ENCODE data around the gene CGNL1.

DNA sequence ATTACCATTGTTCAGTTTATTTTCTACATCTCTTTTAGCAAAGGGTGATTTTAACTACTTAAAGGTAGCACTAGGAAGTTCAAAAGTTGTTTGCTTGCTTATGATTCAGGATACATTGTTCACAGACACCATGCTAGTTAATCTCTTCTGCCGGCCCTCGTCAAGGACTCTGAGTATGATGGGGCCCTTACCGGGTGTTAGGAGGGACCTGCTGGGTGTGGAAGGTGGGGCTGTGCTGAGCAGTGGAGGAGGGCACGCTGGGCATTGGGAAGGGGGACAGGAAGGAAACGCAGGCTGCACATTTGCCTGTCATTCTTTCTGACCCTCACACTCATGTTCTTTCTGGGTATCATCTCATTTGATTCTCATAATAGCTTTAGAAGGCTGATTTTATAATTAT, 150.3 kb downstream of the CGNL1 start:
- TF ChIP-seq, protein P1, sequence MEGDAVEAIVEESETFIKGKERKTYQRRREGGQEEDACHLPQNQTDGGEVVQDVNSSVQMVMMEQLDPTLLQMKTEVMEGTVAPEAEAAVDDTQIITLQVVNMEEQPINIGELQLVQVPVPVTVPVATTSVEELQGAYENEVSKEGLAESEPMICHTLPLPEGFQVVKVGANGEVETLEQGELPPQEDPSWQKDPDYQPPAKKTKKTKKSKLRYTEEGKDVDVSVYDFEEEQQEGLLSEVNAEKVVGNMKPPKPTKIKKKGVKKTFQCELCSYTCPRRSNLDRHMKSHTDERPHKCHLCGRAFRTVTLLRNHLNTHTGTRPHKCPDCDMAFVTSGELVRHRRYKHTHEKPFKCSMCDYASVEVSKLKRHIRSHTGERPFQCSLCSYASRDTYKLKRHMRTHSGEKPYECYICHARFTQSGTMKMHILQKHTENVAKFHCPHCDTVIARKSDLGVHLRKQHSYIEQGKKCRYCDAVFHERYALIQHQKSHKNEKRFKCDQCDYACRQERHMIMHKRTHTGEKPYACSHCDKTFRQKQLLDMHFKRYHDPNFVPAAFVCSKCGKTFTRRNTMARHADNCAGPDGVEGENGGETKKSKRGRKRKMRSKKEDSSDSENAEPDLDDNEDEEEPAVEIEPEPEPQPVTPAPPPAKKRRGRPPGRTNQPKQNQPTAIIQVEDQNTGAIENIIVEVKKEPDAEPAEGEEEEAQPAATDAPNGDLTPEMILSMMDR (IDR thresholded peaks at IDR 0.05; ENCODE audit: insufficient read depth, low read length) = no peak
- TF ChIP-seq POLR2AphosphoS5 (IDR thresholded peaks at IDR 0.05; ENCODE audit: low read depth) (no peak), GABPA (IDR thresholded peaks at IDR 0.05; ENCODE audit: low read depth) (no peak), SPI1 (IDR thresholded peaks at IDR 0.05; ENCODE audit: borderline replicate concordance, low read depth) (no peak)
- TF ChIP-seq, protein P2, sequence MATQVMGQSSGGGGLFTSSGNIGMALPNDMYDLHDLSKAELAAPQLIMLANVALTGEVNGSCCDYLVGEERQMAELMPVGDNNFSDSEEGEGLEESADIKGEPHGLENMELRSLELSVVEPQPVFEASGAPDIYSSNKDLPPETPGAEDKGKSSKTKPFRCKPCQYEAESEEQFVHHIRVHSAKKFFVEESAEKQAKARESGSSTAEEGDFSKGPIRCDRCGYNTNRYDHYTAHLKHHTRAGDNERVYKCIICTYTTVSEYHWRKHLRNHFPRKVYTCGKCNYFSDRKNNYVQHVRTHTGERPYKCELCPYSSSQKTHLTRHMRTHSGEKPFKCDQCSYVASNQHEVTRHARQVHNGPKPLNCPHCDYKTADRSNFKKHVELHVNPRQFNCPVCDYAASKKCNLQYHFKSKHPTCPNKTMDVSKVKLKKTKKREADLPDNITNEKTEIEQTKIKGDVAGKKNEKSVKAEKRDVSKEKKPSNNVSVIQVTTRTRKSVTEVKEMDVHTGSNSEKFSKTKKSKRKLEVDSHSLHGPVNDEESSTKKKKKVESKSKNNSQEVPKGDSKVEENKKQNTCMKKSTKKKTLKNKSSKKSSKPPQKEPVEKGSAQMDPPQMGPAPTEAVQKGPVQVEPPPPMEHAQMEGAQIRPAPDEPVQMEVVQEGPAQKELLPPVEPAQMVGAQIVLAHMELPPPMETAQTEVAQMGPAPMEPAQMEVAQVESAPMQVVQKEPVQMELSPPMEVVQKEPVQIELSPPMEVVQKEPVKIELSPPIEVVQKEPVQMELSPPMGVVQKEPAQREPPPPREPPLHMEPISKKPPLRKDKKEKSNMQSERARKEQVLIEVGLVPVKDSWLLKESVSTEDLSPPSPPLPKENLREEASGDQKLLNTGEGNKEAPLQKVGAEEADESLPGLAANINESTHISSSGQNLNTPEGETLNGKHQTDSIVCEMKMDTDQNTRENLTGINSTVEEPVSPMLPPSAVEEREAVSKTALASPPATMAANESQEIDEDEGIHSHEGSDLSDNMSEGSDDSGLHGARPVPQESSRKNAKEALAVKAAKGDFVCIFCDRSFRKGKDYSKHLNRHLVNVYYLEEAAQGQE (IDR thresholded peaks at IDR 0.05; ENCODE audit: insufficient replicate concordance, low read depth) = no peak

Data from HL-60 (cell line).